ENCODE data around the gene PTPRN2.

The PTPRN2 gene

GRCh38 chr7:158395780-158396278 lies 191.8 kb downstream of the PTPRN2 start:
- Histone ChIP-seq H3K4me3 (no peak overlapping the region), H3K27ac (no peak overlapping the region)
- no peak for TF ChIP-seq CTCF (IDR thresholded peaks at IDR 0.05)
- DNase-seq (ENCODE audit: low spot score) = no peak

GRCh38 chr7:158395349-158395748 lies 192.3 kb downstream of the PTPRN2 start:
- DNase-seq (ENCODE audit: low spot score) = no peak

GRCh38 chr7:158394936-158395335 lies 192.7 kb downstream of the PTPRN2 start:
- peak; percentile 40 for TF ChIP-seq CTCF (IDR thresholded peaks at IDR 0.05)
- no peak overlapping the region for H3K4me3 ChIP-seq
- H3K27ac ChIP-seq = no peak overlapping the region
- DNase-seq (ENCODE audit: low spot score) = no peak

More at GRCh38 chr7:158395349-158395748, 192.3 kb downstream of the PTPRN2 start:
- TF ChIP-seq CTCF (IDR thresholded peaks at IDR 0.05) = no peak
- no peak overlapping the region for H3K4me3 ChIP-seq
- no peak overlapping the region for H3K27ac ChIP-seq

GRCh38 chr7:158393926-158394625 lies 193.5 kb downstream of the PTPRN2 start:
- TF ChIP-seq CTCF (IDR thresholded peaks at IDR 0.05) = no peak
- H3K4me3 ChIP-seq = no peak overlapping the region
- DNase-seq (ENCODE audit: low spot score) = no peak
- H3K27ac ChIP-seq = no peak overlapping the region

- H3K27ac ChIP-seq = no peak overlapping the region
- no peak for TF ChIP-seq CTCF (IDR thresholded peaks at IDR 0.05)
- no peak for DNase-seq (ENCODE audit: low spot score)
- H3K4me3 ChIP-seq = no peak overlapping the region
Observed at GRCh38 chr7:158392251-158392650, 195.4 kb downstream of the PTPRN2 start.

- Histone ChIP-seq H3K27ac (no peak overlapping the region), H3K4me3 (no peak overlapping the region)
- TF ChIP-seq CTCF (IDR thresholded peaks at IDR 0.05) = no peak
- DNase-seq (ENCODE audit: low spot score) = no peak
Observed at GRCh38 chr7:158391541-158391940, 196.1 kb downstream of the PTPRN2 start.

- no peak for DNase-seq (ENCODE audit: low spot score)
- no peak for TF ChIP-seq CTCF (IDR thresholded peaks at IDR 0.05)
- H3K27ac ChIP-seq = no peak overlapping the region
- H3K4me3 ChIP-seq = no peak overlapping the region
Observed at GRCh38 chr7:158391141-158391540, 196.5 kb downstream of the PTPRN2 start.
